ENCODE measurements around the gene ZC3H4. TPM values are rescaled to one million over a fixed set of nuclear protein-coding genes. Genes with fewer than 3 reads are reported as not detected.
A peak's percentile ranks its signal among the peaks of the same experiment; 100 is the strongest.

ZC3H4 gene
- total and polyA plus RNA-seq, 2 of the 8 experiments (the other 6 are each of a cell fraction or from before 2014, with no cell fraction given) = 6.6 to 92.0 TPM

DNA sequence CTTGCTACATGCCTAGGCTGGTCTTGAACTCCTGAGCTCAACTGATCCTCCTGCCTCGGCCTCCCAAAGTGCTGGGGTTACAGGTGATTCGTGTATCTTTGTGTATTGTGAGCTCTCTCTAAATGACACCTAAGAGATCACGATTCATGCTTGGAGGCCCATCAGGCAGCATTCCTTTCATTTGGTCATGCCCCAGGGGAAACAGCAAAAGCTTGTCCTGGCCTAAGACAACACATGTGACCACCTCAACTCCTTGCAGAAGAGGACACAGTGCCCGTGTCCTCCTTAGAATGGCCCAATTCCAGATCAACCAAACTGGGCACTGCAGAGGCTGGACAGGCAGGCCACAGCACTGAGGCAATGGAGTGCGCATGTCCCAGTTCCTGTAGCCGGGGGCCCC, 32.5 kb downstream of the ZC3H4 start:
- Histone ChIP-seq H2BK20ac (ENCODE audit: low read length) (no peak overlapping the region), H3K36me3 (ENCODE audit: control insufficient read depth in 2 of 4, insufficient read depth in 4 of 4, low read length in 3 of 4) (peaks cover 19 to 75% (median 55%) of the 10 kb centered on the region in 4 experiments), H3K9ac (replicated peaks in 1 of 4; ENCODE audit: extremely low read depth in 1 of 4, low read depth in 3 of 4, low read length in 3 of 4) (no peak overlapping the region), H2BK15ac (ENCODE audit: low read length) (no peak overlapping the region), H2AFZ (ENCODE audit: low read length) (no peak overlapping the region), H3K9me3 (ENCODE audit: insufficient read depth in 2 of 2, low read depth in 1 of 2, low read length in 1 of 2) (no peaks in the 10 kb centered on the region), H3K79me2 (ENCODE audit: control insufficient read depth in 1 of 2, insufficient read depth in 2 of 2, low read length in 2 of 2) (peaks cover 0 to 4% of the 10 kb centered on the region in 2 experiments; a peak in 1 of 4 replicates), H2BK120ac (replicated peaks; ENCODE audit: low read depth, low read length) (no peak overlapping the region), H3K27ac (ENCODE audit: low read depth, low read length) (no peak overlapping the region), H4K8ac (ENCODE audit: extremely low read depth, insufficient read depth, low read length) (no peak overlapping the region), H3K23ac (ENCODE audit: insufficient read length) (no peak overlapping the region), H3K56ac (replicated peaks; ENCODE audit: insufficient read length, low read depth, low read length) (no peak overlapping the region), H3K27me3 (replicated peaks in 1 of 4; ENCODE audit: control insufficient read depth in 3 of 4, extremely low read depth in 1 of 4, insufficient read depth in 3 of 4, low read length in 3 of 4) (no peaks in the 10 kb centered on the region), H3K79me1 (ENCODE audit: low read depth, low read length) (no peaks in the 10 kb centered on the region; the same call in 1 of the 2 replicates), H2BK5ac (ENCODE audit: low read depth, low read length) (no peak overlapping the region), H4K91ac (replicated peaks; ENCODE audit: insufficient read length, low read length) (no peak overlapping the region), H3K14ac (ENCODE audit: insufficient read length) (no peak overlapping the region), H3K18ac (ENCODE audit: extremely low read depth, low read length) (no peak overlapping the region), H2AK5ac (ENCODE audit: low read depth, low read length) (no peak overlapping the region), H3K4me3 (ENCODE audit: extremely low read depth in 1 of 4, insufficient read depth in 2 of 4, low read depth in 3 of 4, low read length in 4 of 4) (no peak overlapping the region), H4K20me1 (replicated peaks in 1 of 2; ENCODE audit: control insufficient read depth in 1 of 2, insufficient read depth in 2 of 2, low read length in 2 of 2) (peaks cover 7 to 11% of the 10 kb centered on the region in 2 experiments), H3K4me2 (ENCODE audit: insufficient read depth in 1 of 2, low read depth in 2 of 2, low read length in 2 of 2) (no peak overlapping the region), H3K4ac (replicated peaks; ENCODE audit: insufficient read length, low read depth, low read length) (no peak overlapping the region), H3K4me1 (replicated peaks in 1 of 4; ENCODE audit: control insufficient read depth in 3 of 4, insufficient read depth in 4 of 4, low read length in 3 of 4) (no peaks in the 10 kb centered on the region), H2BK12ac (ENCODE audit: low read depth, low read length) (0 out of 2 replicates have a peak overlapping the region, but pooled peaks have one; percentile 42), H3K23me2 (ENCODE audit: low read depth, low read length) (no peaks in the 10 kb centered on the region), H4K5ac (ENCODE audit: insufficient read length, low read depth, low read length) (no peak overlapping the region)
- no peak for FAIRE-seq
- no peak for TF ChIP-seq SIN3A (conservative IDR thresholded peaks at IDR 0.05 in 1 of 2, IDR thresholded peaks at IDR 0.05 in 1 of 2; ENCODE audit: low read depth in 1 of 2, low read length in 2 of 2)
- TF ChIP-seq BCL11A (IDR thresholded peaks at IDR 0.05; ENCODE audit: low read depth in 2 of 2, low read length in 2 of 2) = no peak
- no peak for TF ChIP-seq RAD21 (IDR thresholded peaks at IDR 0.05 in 1 of 2, conservative IDR thresholded peaks at IDR 0.05 in 1 of 2; ENCODE audit: low read depth in 2 of 2, low read length in 2 of 2)
- TF ChIP-seq SUZ12 (IDR thresholded peaks at IDR 0.05; ENCODE audit: low read length) = no peak
- no peak for TF ChIP-seq CEBPB (IDR thresholded peaks at IDR 0.05; ENCODE audit: low read depth, low read length)
- TF ChIP-seq FOSL1 (IDR thresholded peaks at IDR 0.05; ENCODE audit: insufficient read depth, low read depth, low read length) = no peak
- TF ChIP-seq, protein P1, sequence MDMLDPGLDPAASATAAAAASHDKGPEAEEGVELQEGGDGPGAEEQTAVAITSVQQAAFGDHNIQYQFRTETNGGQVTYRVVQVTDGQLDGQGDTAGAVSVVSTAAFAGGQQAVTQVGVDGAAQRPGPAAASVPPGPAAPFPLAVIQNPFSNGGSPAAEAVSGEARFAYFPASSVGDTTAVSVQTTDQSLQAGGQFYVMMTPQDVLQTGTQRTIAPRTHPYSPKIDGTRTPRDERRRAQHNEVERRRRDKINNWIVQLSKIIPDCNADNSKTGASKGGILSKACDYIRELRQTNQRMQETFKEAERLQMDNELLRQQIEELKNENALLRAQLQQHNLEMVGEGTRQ (IDR thresholded peaks at IDR 0.05; ENCODE audit: low read length) = no peak
- no peak for TF ChIP-seq ZNF274 (IDR thresholded peaks at IDR 0.05; ENCODE audit: borderline replicate concordance, extremely low read depth, low read length)
- TF ChIP-seq, protein P2, sequence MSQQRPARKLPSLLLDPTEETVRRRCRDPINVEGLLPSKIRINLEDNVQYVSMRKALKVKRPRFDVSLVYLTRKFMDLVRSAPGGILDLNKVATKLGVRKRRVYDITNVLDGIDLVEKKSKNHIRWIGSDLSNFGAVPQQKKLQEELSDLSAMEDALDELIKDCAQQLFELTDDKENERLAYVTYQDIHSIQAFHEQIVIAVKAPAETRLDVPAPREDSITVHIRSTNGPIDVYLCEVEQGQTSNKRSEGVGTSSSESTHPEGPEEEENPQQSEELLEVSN (IDR thresholded peaks at IDR 0.05) = no peak
- no peak for TF ChIP-seq CBX8 (IDR thresholded peaks at IDR 0.05; ENCODE audit: borderline replicate concordance, low read depth, low read length)
- TF ChIP-seq GTF2F1 (IDR thresholded peaks at IDR 0.05; ENCODE audit: borderline replicate concordance, low read depth, low read length) = no peak
- no peak for DNase-seq (ENCODE audit: low read depth in 1 of 2, low spot score in 2 of 2)
- CTCF ChIA-PET (ENCODE audit: partially characterized antibody) = interaction anchor here (0.7 to 4.0 kb wide), 15 partner anchors 8 to 141 kb away, joined by 3 to 32 read pairs (median 4); partner anchors contain the start of gene ZC3H4
- POLR2A ChIA-PET (ENCODE audit: partially characterized antibody) = interaction anchor here (0.6 to 6.1 kb wide), 12 partner anchors 10 to 145 kb away, joined by 3 to 27 read pairs (median 4); partner anchors contain the start of gene ZC3H4
- 93% methylated on average over 6 of the region's 6 CpGs; no CpG with 5 or more reads in 1 of the 2 experiments for WGBS, 2 experiments (ENCODE audit: extremely low coverage in 1 of 2, insufficient coverage in 1 of 2, insufficient read length in 1 of 2, insufficient replicate concordance in 2 of 2, low coverage in 1 of 2, low lambda C conversion rate in 2 of 2, missing lambda C conversion rate in 1 of 2)
